Measurements from ENCODE around the gene WDR31. TPM values are rescaled to one million over a fixed set of nuclear protein-coding genes. Genes with fewer than 3 reads are reported as not detected.
A peak's percentile ranks its signal among the peaks of the same experiment; 100 is the strongest.

WDR31 gene
- total RNA-seq, 1 donor from 2014 or later = 0.35 TPM

DNA sequence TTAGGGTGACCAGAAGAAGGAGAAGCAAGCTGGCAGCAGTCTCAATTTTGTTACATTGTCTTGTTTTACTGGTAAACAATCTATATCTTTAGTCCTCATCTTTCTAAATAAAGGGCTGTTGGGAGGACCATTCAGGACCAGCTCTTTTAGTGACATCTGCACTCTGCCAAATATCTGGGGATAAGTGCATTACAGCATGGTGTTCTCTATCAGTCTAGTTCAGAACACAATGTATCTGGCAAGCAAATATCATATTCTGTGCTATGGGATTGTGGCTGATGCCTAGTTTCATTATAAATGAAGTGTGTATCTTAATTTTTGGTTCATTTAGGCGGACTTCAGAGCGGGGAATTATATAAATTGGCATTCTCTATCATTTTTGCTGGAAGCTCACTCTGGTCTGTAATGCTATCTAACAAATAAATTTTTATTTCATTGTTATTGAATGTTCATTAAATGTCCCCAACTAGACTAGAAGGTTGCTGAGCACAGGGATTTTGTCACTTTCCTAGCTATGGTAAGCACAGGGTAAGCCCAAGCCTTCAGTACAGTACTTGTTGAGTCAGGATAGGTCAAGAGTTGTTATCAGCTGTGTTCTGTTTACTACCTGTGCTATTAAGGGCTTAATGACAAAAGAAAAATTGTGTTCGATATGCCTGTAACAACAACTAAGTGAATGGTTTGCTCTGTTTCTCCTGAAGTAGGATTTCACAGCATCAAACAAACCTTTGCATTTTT, 11.9 kb downstream of the WDR31 start:
- H3K4me3 ChIP-seq (ENCODE audit: low read depth, low read length) = no peak overlapping the region
- no peak for DNase-seq (ENCODE audit: low read depth)

DNA sequence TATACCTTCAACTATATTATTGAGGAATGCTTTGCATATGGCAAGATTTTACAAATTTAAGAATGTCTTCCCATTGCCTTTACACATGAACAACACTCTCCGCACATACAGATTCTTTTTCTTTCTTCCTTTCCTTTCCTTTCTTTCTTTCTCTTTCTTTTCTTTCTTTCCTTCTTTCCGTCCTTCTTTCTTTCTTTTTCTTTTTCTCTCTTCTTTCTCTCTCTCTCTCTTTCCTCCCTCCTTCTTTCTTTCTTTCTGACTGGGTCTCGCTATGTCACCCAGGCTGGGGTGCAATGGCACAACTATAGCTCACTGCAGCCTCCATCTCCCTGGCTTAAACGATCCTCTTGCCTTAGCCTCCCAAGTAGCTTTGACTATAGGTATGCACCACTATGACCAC, 13.8 kb downstream of the WDR31 start:
- no peak for DNase-seq (ENCODE audit: low read depth)
- no peak overlapping the region for H3K4me3 ChIP-seq (ENCODE audit: low read depth, low read length)
- TF ChIP-seq, protein P1, sequence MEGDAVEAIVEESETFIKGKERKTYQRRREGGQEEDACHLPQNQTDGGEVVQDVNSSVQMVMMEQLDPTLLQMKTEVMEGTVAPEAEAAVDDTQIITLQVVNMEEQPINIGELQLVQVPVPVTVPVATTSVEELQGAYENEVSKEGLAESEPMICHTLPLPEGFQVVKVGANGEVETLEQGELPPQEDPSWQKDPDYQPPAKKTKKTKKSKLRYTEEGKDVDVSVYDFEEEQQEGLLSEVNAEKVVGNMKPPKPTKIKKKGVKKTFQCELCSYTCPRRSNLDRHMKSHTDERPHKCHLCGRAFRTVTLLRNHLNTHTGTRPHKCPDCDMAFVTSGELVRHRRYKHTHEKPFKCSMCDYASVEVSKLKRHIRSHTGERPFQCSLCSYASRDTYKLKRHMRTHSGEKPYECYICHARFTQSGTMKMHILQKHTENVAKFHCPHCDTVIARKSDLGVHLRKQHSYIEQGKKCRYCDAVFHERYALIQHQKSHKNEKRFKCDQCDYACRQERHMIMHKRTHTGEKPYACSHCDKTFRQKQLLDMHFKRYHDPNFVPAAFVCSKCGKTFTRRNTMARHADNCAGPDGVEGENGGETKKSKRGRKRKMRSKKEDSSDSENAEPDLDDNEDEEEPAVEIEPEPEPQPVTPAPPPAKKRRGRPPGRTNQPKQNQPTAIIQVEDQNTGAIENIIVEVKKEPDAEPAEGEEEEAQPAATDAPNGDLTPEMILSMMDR (conservative IDR thresholded peaks at IDR 0.05; ENCODE audit: low read depth, low read length) = no peak

More for the DNA sequence above, 11.9 kb downstream of the WDR31 start:
- TF ChIP-seq, protein P1 (conservative IDR thresholded peaks at IDR 0.05; ENCODE audit: low read depth, low read length) = no peak

DNA sequence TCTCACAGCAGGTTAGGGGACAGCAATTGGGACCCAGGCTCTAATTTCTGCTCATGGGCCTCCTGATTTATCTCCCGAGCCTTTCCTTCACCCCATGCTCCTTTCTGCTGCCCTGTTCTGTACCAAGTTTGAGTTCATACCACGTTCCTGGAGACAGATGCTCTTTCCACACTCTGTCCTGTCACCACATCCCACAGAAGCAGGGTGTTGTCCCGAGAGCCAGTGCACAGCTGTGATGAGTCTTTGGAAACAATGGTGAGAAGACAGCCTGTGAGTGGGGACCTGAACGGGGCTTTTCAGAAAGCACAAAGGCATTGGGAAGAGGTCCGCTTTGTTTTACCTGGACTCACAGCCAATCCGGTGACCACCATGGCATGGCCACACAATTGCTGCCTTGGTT, 17.4 kb downstream of the WDR31 start:
- H3K4me3 ChIP-seq (ENCODE audit: low read depth, low read length) = no peak overlapping the region
- no peak for DNase-seq (ENCODE audit: low read depth)
- TF ChIP-seq, protein P1 (conservative IDR thresholded peaks at IDR 0.05; ENCODE audit: low read depth, low read length) = no peak

DNA sequence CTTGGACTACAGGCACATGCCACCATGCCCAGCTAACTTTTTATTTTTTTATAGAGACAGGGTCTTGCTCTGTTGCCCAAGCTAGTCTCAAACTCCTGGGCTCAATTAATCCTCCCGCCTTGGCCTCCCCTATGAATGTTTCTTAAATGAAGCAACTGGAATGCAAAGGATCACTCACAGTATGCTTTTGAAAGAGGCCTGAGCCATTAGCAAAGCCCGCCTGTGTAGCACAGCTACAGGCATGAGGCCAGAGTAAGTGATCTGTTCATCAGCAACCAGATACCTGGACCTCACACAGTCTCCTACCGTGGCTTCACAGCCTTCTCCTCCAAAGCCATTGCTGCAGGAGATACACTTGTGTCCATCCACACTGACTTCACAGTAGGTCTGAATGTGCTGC, 20.0 kb downstream of the WDR31 start:
- TF ChIP-seq, protein P1 (conservative IDR thresholded peaks at IDR 0.05; ENCODE audit: low read depth, low read length) = no peak
- H3K4me3 ChIP-seq (ENCODE audit: low read depth, low read length) = no peak overlapping the region
- no peak for DNase-seq (ENCODE audit: low read depth)

- TF ChIP-seq, protein P1 (conservative IDR thresholded peaks at IDR 0.05; ENCODE audit: low read depth, low read length) = no peak
- no peak overlapping the region for H3K4me3 ChIP-seq (ENCODE audit: low read depth, low read length)
Measured at GRCh38 chr9:113319054-113319453, 21.0 kb downstream of the WDR31 start.

GRCh38 chr9:113317777-113318176, 22.3 kb downstream of the WDR31 start:
- no peak for DNase-seq (ENCODE audit: low read depth)

More at GRCh38 chr9:113319054-113319453, 21.0 kb downstream of the WDR31 start:
- no peak for DNase-seq (ENCODE audit: low read depth)

More at GRCh38 chr9:113317777-113318176, 22.3 kb downstream of the WDR31 start:
- TF ChIP-seq, protein P1 (conservative IDR thresholded peaks at IDR 0.05; ENCODE audit: low read depth, low read length) = peak; percentile 29
- no peak overlapping the region for H3K4me3 ChIP-seq (ENCODE audit: low read depth, low read length)
